LNCAP (cell line): ENCODE measurements around the gene SLX4IP.

ENCODE experiments used
- CTCF ChIP-seq: fragments of 450-650 bp; IDR thresholded peaks from 2 replicates; pipeline ENCODE4 v1.5.1; 2017; ENCODE audit warnings: mild to moderate bottlenecking

The SLX4IP gene

GRCh38 chr20:10597637-10598036, 162.5 kb downstream of the SLX4IP start:
- TF ChIP-seq CTCF: no peak

GRCh38 chr20:10602221-10602871, 167.2 kb downstream of the SLX4IP start:
- no peak for TF ChIP-seq CTCF

GRCh38 chr20:10603378-10603777, 168.3 kb downstream of the SLX4IP start:
- no peak for TF ChIP-seq CTCF

- no peak for TF ChIP-seq CTCF
Measured at GRCh38 chr20:10603971-10604864, 169.1 kb downstream of the SLX4IP start.

GRCh38 chr20:10604865-10605440, 169.8 kb downstream of the SLX4IP start:
- TF ChIP-seq CTCF: no peak

GRCh38 chr20:10605547-10606195, 170.6 kb downstream of the SLX4IP start:
- TF ChIP-seq CTCF: no peak

- no peak for TF ChIP-seq CTCF
Measured at GRCh38 chr20:10609276-10609675, 174.2 kb downstream of the SLX4IP start.
